Thyroid gland (tissue), 4 donors: ENCODE measurements around the gene UHRF2. TPM values are rescaled to one million over a fixed set of nuclear protein-coding genes. Genes with fewer than 3 reads are reported as not detected.

Source experiments
- DNase-seq, 2 donors: peaks; one replicate each; pipeline ENCODE4 v3.0.0-alpha.2; 2019
- H3K27ac ChIP-seq, 3 donors: fragments of 200-600 bp; sonication (generic); 1 replicate in 2 of 3; 2 replicates in 1 of 3; pipeline ENCODE4 v1.5.1; 2016 to 2019; ENCODE audit warnings: mild to moderate bottlenecking in 1 of 3, moderate library complexity in 1 of 3
- H3K27me3 ChIP-seq: fragments of 200-600 bp; sonication (generic); one replicate; pipeline ENCODE4 v1.5.1; 2019
- H3K36me3 ChIP-seq, 2 donors: fragments of 200-600 bp; sonication (generic); one replicate each; pipeline ENCODE4 v1.5.1; 2016 to 2019
- H3K4me1 ChIP-seq, 2 donors: fragments of 200-600 bp; sonication (generic); one replicate each; pipeline ENCODE4 v1.5.1; 2017 to 2019
- H3K4me3 ChIP-seq, 3 donors: fragments of 200-600 bp; sonication (generic); replicated peaks in 1 of 3; 1 replicate in 2 of 3; 2 replicates in 1 of 3; pipeline ENCODE4 v1.5.1; 2016; ENCODE audit warnings: mild to moderate bottlenecking in 1 of 3
- H3K9me3 ChIP-seq: fragments of 200-600 bp; sonication (generic); one replicate; pipeline ENCODE4 v1.5.1; 2017
- CTCF ChIP-seq, 6 experiments: fragments of 200-600 bp in 3 of 6; fragments of 450-650 bp in 3 of 6; sonication (generic) in 3 of 6; IDR thresholded peaks; one replicate each; pipeline ENCODE4 v1.5.1; 2016 to 2019; ENCODE audit warnings: antibody characterized with exemption in 6 of 6, mild to moderate bottlenecking in 2 of 6, inconsistent platforms in 1 of 6, moderate library complexity in 1 of 6
- POLR2A ChIP-seq, 2 donors: fragments of 450-650 bp; IDR thresholded peaks; one replicate each; pipeline ENCODE4 v1.6.1; 2017; ENCODE audit warnings: antibody characterized with exemption in 2 of 2, mild to moderate bottlenecking in 2 of 2, moderate library complexity in 1 of 2
- WGBS, 2 donors: methylation state at CpG; one replicate each; pipeline ENCODE4 v1.1.5; 2017; 5-methylcytosine and 5-hydroxymethylcytosine counted together
- intact Hi-C: fragments of 100-400 bp; cut with DNase I; formaldehyde crosslinking; loops from one replicate; pipeline ENCODE4 v1.15.1; 2023
- total RNA-seq, 4 donors: library from RNA; depleted of rRNA; stranded (reverse); fragments of >200 nt; gene quantifications; one replicate each; pipeline ENCODE4 v1.2.3, GENCODE V29; 2016

UHRF2 gene
- total RNA-seq, 4 donors from 2014 or later = 44.4 to 103 (median 74.8) TPM

GRCh38 chr9:6441269-6441668 is 28.3 kb downstream of the UHRF2 start:
- no peaks in the 10 kb centered on the region for H3K9me3 ChIP-seq
- DNase-seq = no peak
- intact Hi-C loops = no loop called here
- H3K4me1 ChIP-seq = peaks cover 20 to 30% of the 10 kb centered on the region in 2 donors
- no peak overlapping the region for H3K27ac ChIP-seq
- H3K36me3 ChIP-seq = no peaks in the 10 kb centered on the region
- no peak overlapping the region for H3K4me3 ChIP-seq
- no peaks in the 10 kb centered on the region for H3K27me3 ChIP-seq
- TF ChIP-seq POLR2A (IDR thresholded peaks at IDR 0.05) = no peak
- no peak for TF ChIP-seq CTCF (IDR thresholded peaks at IDR 0.05)
- 76 to 78% methylated on average over 1 of the region's 1 CpG for WGBS, 2 donors

- H3K27ac ChIP-seq = no peak overlapping the region
- no peak overlapping the region for H3K4me3 ChIP-seq
- no peaks in the 10 kb centered on the region for H3K27me3 ChIP-seq
- no peaks in the 10 kb centered on the region for H3K36me3 ChIP-seq
- no peaks in the 10 kb centered on the region for H3K9me3 ChIP-seq
- WGBS, 2 donors = 24% methylated on average over 1 of the region's 1 CpG
- intact Hi-C loops = no loop called here
- peaks cover 11 to 30% of the 10 kb centered on the region in 2 donors for H3K4me1 ChIP-seq
- TF ChIP-seq CTCF (IDR thresholded peaks at IDR 0.05) (no peak), POLR2A (IDR thresholded peaks at IDR 0.05) (no peak)
- DNase-seq = no peak
Observed at GRCh38 chr9:6443661-6444060, 30.7 kb downstream of the UHRF2 start.

GRCh38 chr9:6444128-6444527 is 31.1 kb downstream of the UHRF2 start:
- Histone ChIP-seq H3K9me3 (no peaks in the 10 kb centered on the region), H3K4me3 (no peak overlapping the region), H3K4me1 (peaks cover 11 to 30% of the 10 kb centered on the region in 2 donors), H3K36me3 (no peaks in the 10 kb centered on the region), H3K27ac (no peak overlapping the region), H3K27me3 (no peaks in the 10 kb centered on the region)
- DNase-seq = no peak
- intact Hi-C loops = no loop called here
- WGBS, 2 donors = 74 to 85% methylated on average over 2 of the region's 2 CpGs
- no peak for TF ChIP-seq POLR2A (IDR thresholded peaks at IDR 0.05)
- TF ChIP-seq CTCF (IDR thresholded peaks at IDR 0.05) = no peak

DNA sequence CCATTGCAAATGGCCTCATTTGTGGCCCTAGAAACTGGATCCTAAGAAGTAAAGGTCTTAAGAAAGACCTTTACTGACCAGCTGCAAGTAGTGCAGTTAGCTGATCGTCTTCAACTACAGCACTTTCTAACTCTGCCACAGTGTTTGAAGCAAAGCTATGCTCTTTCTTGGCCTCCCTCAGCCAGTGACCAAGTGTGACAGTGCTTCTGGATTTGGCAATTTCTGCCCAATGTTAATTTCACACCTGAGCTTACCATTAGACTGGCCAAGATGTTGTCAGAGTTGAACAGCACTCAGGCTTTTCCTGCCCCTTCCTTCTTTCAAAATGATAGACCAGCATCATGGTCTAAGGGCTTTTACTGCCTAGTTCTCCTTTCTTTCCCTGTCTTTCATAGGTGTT is 36.1 kb downstream of the UHRF2 start:
- WGBS, 2 donors = 81 to 88% methylated on average over 1 of the region's 1 CpG
- no peak for TF ChIP-seq POLR2A (IDR thresholded peaks at IDR 0.05)
- TF ChIP-seq CTCF (IDR thresholded peaks at IDR 0.05) = no peak
- Histone ChIP-seq H3K9me3 (no peaks in the 10 kb centered on the region), H3K4me3 (no peak overlapping the region), H3K36me3 (no peaks in the 10 kb centered on the region), H3K27me3 (no peaks in the 10 kb centered on the region), H3K27ac (no peak overlapping the region), H3K4me1 (peaks cover 12 to 17% of the 10 kb centered on the region in 2 donors)
- no peak for DNase-seq
- intact Hi-C loops = no loop called here

GRCh38 chr9:6449645-6450044 is 36.6 kb downstream of the UHRF2 start:
- Histone ChIP-seq H3K9me3 (no peaks in the 10 kb centered on the region), H3K36me3 (no peaks in the 10 kb centered on the region), H3K4me3 (no peak overlapping the region), H3K27me3 (no peaks in the 10 kb centered on the region), H3K27ac (no peak overlapping the region), H3K4me1 (peaks cover 9 to 17% of the 10 kb centered on the region in 2 donors)
- intact Hi-C loops = no loop called here
- no peak for DNase-seq
- TF ChIP-seq CTCF (IDR thresholded peaks at IDR 0.05) (no peak), POLR2A (IDR thresholded peaks at IDR 0.05) (no peak)
